GM23338 (cell line): ENCODE measurements around the gene SMIM26. TPM values are rescaled to one million over a fixed set of nuclear protein-coding genes. Genes with fewer than 3 reads are reported as not detected.

Source experiments
- ATAC-seq: fragments of 200-7000 bp; cut with Tn5 transposase; 3 replicates; pipeline ENCODE4 v1.9.1; 2020
- DNase-seq: peaks from one replicate; pipeline ENCODE4 v3.0.0-alpha.2; 2015; ENCODE audit warnings: low spot score
- H2AFZ ChIP-seq: fragments of 200-600 bp; sonication (generic); 2 replicates; pipeline ENCODE4 v1.8.0; 2016; ENCODE audit warnings: antibody characterized with exemption, mild to moderate bottlenecking, moderate library complexity
- H3F3A ChIP-seq: fragments of 200-600 bp; sonication (generic); replicated peaks from 2 replicates; pipeline ENCODE4 v1.8.0; 2017; ENCODE audit warnings: antibody characterized with exemption, mixed run types, low read depth
- H3K27ac ChIP-seq: fragments of 200-600 bp; sonication (generic); 2 replicates; pipeline ENCODE4 v1.6.1; 2016; ENCODE audit warnings: low read depth
- H3K27me3 ChIP-seq: fragments of 200-600 bp; sonication (generic); 2 replicates; pipeline ENCODE4 v1.8.0; 2016; ENCODE audit warnings: mild to moderate bottlenecking, mixed run types, moderate library complexity; ENCODE audit not compliant: insufficient read depth
- H3K36me3 ChIP-seq: fragments of 200-600 bp; sonication (generic); 2 replicates; pipeline ENCODE4 v1.8.0; 2016; ENCODE audit warnings: mild to moderate bottlenecking; ENCODE audit not compliant: insufficient read depth
- H3K4me1 ChIP-seq: fragments of 200-600 bp; sonication (generic); 2 replicates; pipeline ENCODE4 v1.8.0; 2016; ENCODE audit warnings: mild to moderate bottlenecking, moderate library complexity; ENCODE audit not compliant: insufficient read depth
- H3K4me2 ChIP-seq: fragments of 200-600 bp; sonication (generic); 2 replicates; pipeline ENCODE4 v1.7.1; 2017; ENCODE audit warnings: mixed run types
- H3K4me3 ChIP-seq: fragments of 200-600 bp; sonication (generic); 2 replicates; pipeline ENCODE4 v1.6.1; 2016; ENCODE audit warnings: mixed run types
- H3K79me2 ChIP-seq: fragments of 200-600 bp; sonication (generic); replicated peaks from 2 replicates; pipeline ENCODE4 v1.8.0; 2017; ENCODE audit warnings: mild to moderate bottlenecking; ENCODE audit not compliant: insufficient read depth
- H3K9me2 ChIP-seq: fragments of 200-600 bp; sonication (generic); 2 replicates; pipeline ENCODE4 v1.8.0; 2017; ENCODE audit not compliant: insufficient read depth
- H4K20me1 ChIP-seq: fragments of 200-600 bp; sonication (generic); replicated peaks from 2 replicates; pipeline ENCODE4 v1.8.0; 2017; ENCODE audit warnings: mild to moderate bottlenecking; ENCODE audit not compliant: insufficient read depth
- H3K27ac Mint-ChIP-seq: 2 replicates; pipeline ENCODE4 v1.8.0; 2020; ENCODE audit warnings: inconsistent platforms, mild to moderate bottlenecking, moderate library complexity, mixed read lengths
- H3K27me3 Mint-ChIP-seq: 3 replicates; pipeline ENCODE4 v1.8.0; 2022; ENCODE audit warnings: low read depth, mild to moderate bottlenecking, moderate library complexity, mixed read lengths, inconsistent platforms; ENCODE audit not compliant: insufficient read depth, poor library complexity
- H3K36me3 Mint-ChIP-seq: 3 replicates; pipeline ENCODE4 v1.8.0; 2021; ENCODE audit warnings: low read depth, mild to moderate bottlenecking, inconsistent platforms, moderate library complexity, mixed read lengths
- H3K4me1 Mint-ChIP-seq: 3 replicates; pipeline ENCODE4 v1.8.0; 2020; ENCODE audit warnings: mild to moderate bottlenecking, inconsistent platforms, mixed read lengths
- H3K4me3 Mint-ChIP-seq: 3 replicates; pipeline ENCODE4 v1.8.0; 2021; ENCODE audit warnings: moderate library complexity, mild to moderate bottlenecking, inconsistent platforms, mixed read lengths
- H3K9me3 Mint-ChIP-seq: 3 replicates; pipeline ENCODE4 v1.8.0; 2020; ENCODE audit warnings: moderate library complexity, mild to moderate bottlenecking, inconsistent platforms, mixed read lengths
- ETS1 ChIP-seq: IDR thresholded peaks from 2 replicates; pipeline ENCODE4 v1.6.1; 2016; ENCODE audit warnings: antibody characterized with exemption
- JUNB ChIP-seq: IDR thresholded peaks from one replicate; pipeline ENCODE4 v1.6.1; 2016; ENCODE audit warnings: antibody characterized with exemption; ENCODE audit not compliant: unreplicated experiment
- NANOG ChIP-seq: IDR thresholded peaks from 2 replicates; pipeline ENCODE4 v1.6.1; 2016; ENCODE audit warnings: antibody characterized with exemption, borderline replicate concordance
- POLR2AphosphoS5 ChIP-seq: IDR thresholded peaks from 2 replicates; pipeline ENCODE4 v1.6.1; 2016; ENCODE audit warnings: antibody characterized with exemption, low read depth
- STAT1 ChIP-seq: IDR thresholded peaks from one replicate; pipeline ENCODE4 v1.6.1; 2016; ENCODE audit warnings: antibody characterized with exemption; ENCODE audit not compliant: unreplicated experiment
- ZNF114 ChIP-seq: fragments of 250-450 bp; sonication (Bioruptor Pico); IDR thresholded peaks from 2 replicates; pipeline ENCODE4 v1.5.0; 2020; ENCODE audit warnings: mild to moderate bottlenecking, moderate library complexity
- ZNF331 ChIP-seq: fragments of 250-450 bp; sonication (Bioruptor Pico); IDR thresholded peaks from 2 replicates; pipeline ENCODE4 v1.5.0; 2020; ENCODE audit warnings: low read depth, mild to moderate bottlenecking, moderate library complexity
- ZNF462 ChIP-seq: fragments of 250-450 bp; sonication (Bioruptor Pico); IDR thresholded peaks from 2 replicates; pipeline ENCODE4 v1.5.0; 2020; ENCODE audit warnings: mild to moderate bottlenecking, moderate library complexity
- polyA plus RNA-seq: library from polyadenylated mRNA; unstranded; fragments of >200 nt; fragmentation: Nextera tagmentation; extraction: Ambion mirVana; gene quantifications from 2 replicates; pipeline ENCODE4 v1.2.1, GENCODE V29; 2016
- total RNA-seq: library from RNA; depleted of rRNA; stranded (reverse); fragments of >200 nt; shearing (Covaris generic); gene quantifications from 2 replicates; pipeline ENCODE4 v1.2.3, GENCODE V29; 2014

The SMIM26 gene
- total and polyA plus RNA-seq, 2 experiments from 2014 or later = 94.3 to 308 TPM

GRCh38 chr20:18580012-18580411 lies 12.8 kb downstream of the SMIM26 start (continued):
- no peak for TF ChIP-seq JUNB
- TF ChIP-seq ZNF114 (CRISPR knock-in tag) = no peak
- TF ChIP-seq STAT1 = no peak
- TF ChIP-seq ZNF462 (CRISPR knock-in tag) = no peak

- Histone ChIP-seq H3K9me2 (peaks cover 5% of the 10 kb centered on the region; the same call in 1 of the 2 replicates), H3F3A (peaks cover 3% of the 10 kb centered on the region; the same call in 1 of the 2 replicates), H3K36me3 (no peaks in the 10 kb centered on the region), H3K4me2 (no peak overlapping the region), H3K79me2 (peaks cover 1% of the 10 kb centered on the region), H3K4me1 (peaks cover 18% of the 10 kb centered on the region), H2AFZ (no peak overlapping the region), H3K27me3 (no peaks in the 10 kb centered on the region), H3K27ac (peak overlapping the region; percentile 41; the same call in 1 of the 2 replicates), H4K20me1 (no peaks in the 10 kb centered on the region), H3K4me3 (no peak overlapping the region)
- no peaks in the 10 kb centered on the region; the same call in 1 of the 3 replicates for H3K36me3 Mint-ChIP-seq
- DNase-seq (peak; percentile 90), ATAC-seq (peak; percentile 15)
- peaks cover 25% of the 10 kb centered on the region for H3K4me1 Mint-ChIP-seq
- peaks cover 5% of the 10 kb centered on the region for H3K27me3 Mint-ChIP-seq
- H3K27ac Mint-ChIP-seq = peak overlapping the region; percentile 49; the same call in 1 of the 2 replicates
- H3K9me3 Mint-ChIP-seq = no peaks in the 10 kb centered on the region
- H3K4me3 Mint-ChIP-seq = no peak overlapping the region
- no peak for TF ChIP-seq ZNF462 (CRISPR knock-in tag)
- TF ChIP-seq ZNF331 (CRISPR knock-in tag) = no peak
- TF ChIP-seq ETS1 = no peak
- no peak for TF ChIP-seq NANOG
- TF ChIP-seq ZNF114 (CRISPR knock-in tag) = no peak
- no peak for TF ChIP-seq POLR2AphosphoS5
These were observed 17.9 kb downstream of the SMIM26 start for GRCh38 chr20:18585134-18585533.
